WERI-Rb-1 (cell line): ENCODE results near the gene MYZAP.
"Not testable (repeated sequence)": the region's sequence is repeated elsewhere in the genome, so short reads cannot be mapped to it uniquely, and the experiment has no call there.

Source experiments
- DNase-seq: peaks from one replicate; pipeline ENCODE4 v3.0.0-alpha.2; 2020
- H3K27ac ChIP-seq: fragments of 250-450 bp; sonication (Bioruptor Pico); 2 replicates; pipeline ENCODE4 v1.5.1; 2020; ENCODE audit warnings: mild to moderate bottlenecking, moderate library complexity
- H3K27me3 ChIP-seq: fragments of 250-450 bp; sonication (Bioruptor Pico); 2 replicates; pipeline ENCODE4 v1.5.1; 2021; ENCODE audit warnings: mild to moderate bottlenecking, low read depth, moderate library complexity; ENCODE audit not compliant: insufficient read depth, severe bottlenecking
- H3K36me3 ChIP-seq: fragments of 250-450 bp; sonication (Bioruptor Pico); 2 replicates; pipeline ENCODE4 v1.5.1; 2020; ENCODE audit warnings: mild to moderate bottlenecking, moderate library complexity
- H3K4me3 ChIP-seq: 2 replicates; pipeline ENCODE4 v1.5.1; 2011; ENCODE audit warnings: low read depth, mild to moderate bottlenecking, control low read depth, low read length
- H3K9me3 ChIP-seq: fragments of 250-450 bp; sonication (Bioruptor Pico); 2 replicates; pipeline ENCODE4 v1.5.1; 2021; ENCODE audit warnings: mild to moderate bottlenecking, moderate library complexity; ENCODE audit not compliant: severe bottlenecking
- CTCF ChIP-seq: IDR thresholded peaks from 2 replicates; pipeline ENCODE4 v1.5.1; 2011; ENCODE audit warnings: low read depth, mild to moderate bottlenecking, control low read depth, inconsistent platforms, low read length

MYZAP gene

GRCh38 chr15:57607570-57608000, 15.9 kb downstream of the MYZAP start:
- Histone ChIP-seq H3K27me3 (no peaks in the 10 kb centered on the region), H3K9me3 (no peaks in the 10 kb centered on the region), H3K27ac (0 out of 2 replicates have a peak overlapping the region, but pooled peaks have one; percentile 51), H3K4me3 (no peak overlapping the region), H3K36me3 (no peaks in the 10 kb centered on the region)
- no peak for TF ChIP-seq CTCF
- DNase-seq, result no peak

GRCh38 chr15:57609805-57610529, 18.3 kb downstream of the MYZAP start:
- no peak for TF ChIP-seq CTCF
- Histone ChIP-seq H3K4me3 (no peak overlapping the region), H3K9me3 (no peaks in the 10 kb centered on the region), H3K36me3 (no peaks in the 10 kb centered on the region), H3K27me3 (no peaks in the 10 kb centered on the region), H3K27ac (no peak overlapping the region)
- DNase-seq, result no peak

- no peak for DNase-seq
- Histone ChIP-seq H3K27ac (no peak overlapping the region), H3K27me3 (no peaks in the 10 kb centered on the region), H3K4me3 (no peak overlapping the region), H3K9me3 (no peaks in the 10 kb centered on the region), H3K36me3 (no peaks in the 10 kb centered on the region)
- no peak for TF ChIP-seq CTCF
Measured at GRCh38 chr15:57611123-57611522, 19.4 kb downstream of the MYZAP start.

- no peak for DNase-seq
- peak; percentile 15; the same call in 1 of the 2 replicates for TF ChIP-seq CTCF
Measured at GRCh38 chr15:57611938-57612337, 20.2 kb downstream of the MYZAP start.

GRCh38 chr15:57614241-57614640, 22.5 kb downstream of the MYZAP start:
- Histone ChIP-seq H3K36me3 (no peaks in the 10 kb centered on the region), H3K9me3 (no peaks in the 10 kb centered on the region), H3K4me3 (no peak overlapping the region), H3K27ac (no peak overlapping the region), H3K27me3 (no peaks in the 10 kb centered on the region)
- no peak for DNase-seq
- no peak for TF ChIP-seq CTCF

More at GRCh38 chr15:57611938-57612337, 20.2 kb downstream of the MYZAP start:
- no peaks in the 10 kb centered on the region for H3K9me3 ChIP-seq
- no peak overlapping the region for H3K27ac ChIP-seq
- H3K27me3 ChIP-seq, result no peaks in the 10 kb centered on the region
- H3K4me3 ChIP-seq, result no peak overlapping the region
- H3K36me3 ChIP-seq, result no peaks in the 10 kb centered on the region

GRCh38 chr15:57615951-57616496, 24.3 kb downstream of the MYZAP start:
- H3K36me3 ChIP-seq, H3K9me3 ChIP-seq, H3K27ac ChIP-seq, H3K27me3 ChIP-seq, H3K4me3 ChIP-seq, DNase-seq: not testable (repeated sequence)
